CD4-positive, alpha-beta T cell treated with Interleukin-1 beta for 1 hour (primary cell): ENCODE results near the gene MTG2.

ENCODE experiments used
- DNase-seq, 2 donors: peaks; one replicate each; pipeline ENCODE4 v3.0.0-alpha.2; 2020 to 2022

Gene MTG2

DNA sequence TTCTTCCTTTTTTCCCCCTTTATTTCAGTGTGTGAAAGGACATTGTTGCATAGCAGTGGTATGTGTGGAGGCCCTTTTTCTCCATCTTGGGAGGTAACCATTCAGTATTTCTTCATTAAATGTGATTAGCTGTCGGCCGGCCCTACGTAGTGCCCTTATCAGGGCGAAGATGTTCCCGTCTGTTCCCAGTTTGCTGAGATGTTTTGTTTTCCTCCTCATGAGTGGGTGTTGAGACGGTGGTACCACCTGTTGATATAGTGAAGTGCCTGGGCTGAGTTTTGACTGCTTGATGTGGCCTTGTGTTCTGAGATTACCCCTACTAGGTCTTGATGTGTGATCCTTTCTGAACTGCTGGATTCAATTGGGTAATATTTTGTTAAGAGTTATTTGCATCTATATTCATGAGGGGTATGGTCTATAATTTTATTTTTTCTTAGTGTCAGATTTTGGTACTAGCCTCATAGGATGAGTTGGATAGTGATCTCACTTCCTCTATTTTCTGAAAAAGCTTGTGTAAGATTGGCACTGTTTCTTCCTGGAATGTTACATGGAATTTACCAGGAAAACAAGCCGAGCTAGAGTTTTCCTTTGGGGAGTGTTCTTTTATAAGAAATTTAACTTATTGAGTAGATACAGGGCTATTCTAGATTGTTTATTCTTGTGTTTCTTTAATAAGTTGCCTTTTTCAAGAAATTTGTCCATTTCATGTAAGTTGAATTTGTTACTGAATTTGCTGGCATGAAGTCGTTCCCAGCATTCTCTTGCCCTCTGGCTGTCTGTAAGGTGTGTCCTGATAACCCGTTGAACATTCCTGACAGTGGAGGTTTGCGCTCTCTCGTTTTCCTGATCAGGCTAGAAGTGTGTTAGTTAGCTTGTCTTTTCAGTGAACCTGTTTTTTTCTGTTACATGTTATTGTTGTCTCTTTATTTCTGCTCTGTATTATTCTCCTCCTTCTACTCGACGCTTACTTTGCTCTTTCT lies 4.3 kb downstream of the MTG2 start:
- DNase-seq, result no peak

GRCh38 chr20:62190639-62191411 lies 8.0 kb downstream of the MTG2 start:
- DNase-seq, result no peak

DNA sequence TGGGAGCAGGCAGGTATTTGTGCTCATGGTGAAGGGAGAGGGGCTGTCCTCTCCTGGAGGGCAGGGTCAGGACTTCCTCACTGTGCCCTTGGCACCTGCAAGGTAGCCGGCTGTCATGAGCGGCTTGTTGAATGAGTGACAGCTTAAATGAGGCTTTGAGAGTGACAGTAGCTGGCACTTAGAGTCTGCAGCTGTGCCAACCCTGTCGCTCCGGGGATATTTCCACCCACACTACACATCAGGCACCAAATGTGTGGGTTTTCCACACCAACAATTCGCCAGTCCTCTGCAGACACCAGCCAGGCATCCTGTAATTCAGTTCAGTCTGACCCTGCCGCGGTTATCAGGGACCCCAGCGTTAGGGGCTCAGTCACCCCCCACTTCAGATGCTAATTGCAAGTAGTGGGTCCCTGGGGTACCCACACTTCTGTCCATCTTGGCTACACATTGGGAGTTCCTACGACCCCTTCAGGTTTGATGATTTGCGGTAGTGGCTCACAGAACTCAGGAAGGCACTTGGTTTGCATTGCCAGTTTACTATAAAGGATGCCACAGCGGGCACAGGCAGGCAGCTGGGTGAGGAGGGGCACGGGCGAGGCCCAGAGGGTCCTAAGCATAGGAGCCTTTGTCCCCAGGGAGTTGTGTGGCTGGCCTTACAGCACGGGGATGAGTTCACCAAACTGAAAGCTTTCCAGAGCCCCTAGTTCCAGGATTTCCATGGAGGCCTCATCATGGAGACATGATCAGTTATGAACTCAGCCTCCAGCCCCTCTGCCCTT lies 9.1 kb downstream of the MTG2 start:
- no peak for DNase-seq

- DNase-seq, result no peak
These were observed 9.8 kb downstream of the MTG2 start for GRCh38 chr20:62192635-62193034.

DNA sequence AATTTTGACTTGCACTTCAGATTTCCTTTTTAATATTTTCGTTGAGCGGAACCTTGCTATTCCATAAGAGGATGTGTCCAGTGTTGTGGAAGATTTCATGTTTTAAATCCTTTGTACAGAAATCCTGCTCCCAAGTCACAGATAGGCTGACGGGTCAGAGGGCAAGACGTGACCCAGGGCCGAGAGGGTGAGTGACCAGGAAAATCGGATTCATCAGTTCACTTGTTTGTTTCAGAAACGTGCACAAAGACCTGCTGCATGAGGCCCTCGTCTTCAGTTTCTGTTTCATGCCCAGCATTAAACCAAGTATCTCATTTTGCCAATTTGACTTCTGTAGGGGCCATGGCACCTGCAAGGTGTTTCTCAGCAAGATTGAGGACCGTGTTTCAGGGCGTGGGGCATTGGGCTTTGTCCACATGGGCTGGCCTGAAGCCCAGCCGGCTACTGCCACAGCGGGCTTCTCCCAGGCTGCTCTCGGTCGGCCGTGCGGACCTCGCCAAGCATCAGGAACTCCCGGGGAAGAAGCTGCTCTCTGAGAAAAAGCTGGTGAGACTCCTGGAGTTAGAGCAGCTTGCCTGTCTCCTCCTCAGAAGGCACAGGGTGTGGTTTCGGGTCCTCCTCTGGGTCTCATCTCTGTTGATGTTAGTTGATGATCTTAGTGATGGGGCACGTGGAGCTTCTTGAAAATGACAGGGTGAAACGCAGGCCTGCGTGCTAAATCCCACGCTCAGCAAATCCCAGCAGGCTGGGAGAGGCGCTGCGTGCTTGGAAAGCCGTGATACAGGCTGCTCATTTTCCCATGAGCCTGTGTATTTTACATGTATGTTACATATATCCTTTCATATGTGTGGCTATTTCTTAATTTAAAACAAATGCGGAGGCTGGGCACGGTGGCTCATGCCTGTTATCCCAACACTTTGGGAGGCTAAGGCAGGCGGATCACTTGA lies 10.5 kb downstream of the MTG2 start:
- DNase-seq, result no peak

DNA sequence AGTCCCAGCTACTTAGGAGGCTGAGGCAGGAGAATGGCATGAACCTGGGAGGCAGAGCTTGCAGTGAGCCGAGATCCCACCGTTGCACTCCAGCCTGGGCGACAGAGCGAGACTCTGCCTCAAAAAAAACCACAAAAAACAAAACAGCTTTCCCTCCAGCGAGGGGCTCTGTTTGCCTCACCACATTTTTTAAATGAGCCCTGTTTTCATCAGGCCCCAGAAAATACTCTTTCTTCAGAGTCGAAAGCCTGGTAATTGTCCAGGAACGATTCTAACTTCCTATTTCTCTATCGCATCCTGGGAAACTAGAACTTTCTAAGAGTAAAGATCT lies 12.2 kb downstream of the MTG2 start:
- no peak for DNase-seq

DNA sequence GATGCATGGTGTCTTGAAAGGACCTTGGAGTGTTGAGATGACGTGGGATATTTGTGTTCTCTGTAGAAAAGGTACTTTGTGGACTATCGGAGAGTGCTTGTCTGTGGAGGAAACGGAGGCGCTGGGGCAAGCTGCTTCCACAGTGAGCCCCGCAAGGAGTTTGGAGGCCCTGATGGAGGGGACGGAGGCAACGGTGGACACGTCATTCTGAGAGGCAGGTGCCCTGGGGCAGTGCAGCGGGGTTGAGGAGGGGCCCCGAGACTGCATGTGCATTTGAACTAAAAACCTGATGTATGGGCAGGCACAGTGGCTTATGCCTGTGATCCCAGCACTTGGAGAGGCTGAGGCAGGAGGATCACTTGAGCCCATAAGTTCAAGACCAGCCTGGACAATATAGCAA lies 12.9 kb downstream of the MTG2 start:
- DNase-seq, result no peak

GRCh38 chr20:62196286-62196685 lies 13.5 kb downstream of the MTG2 start:
- no peak for DNase-seq

DNA sequence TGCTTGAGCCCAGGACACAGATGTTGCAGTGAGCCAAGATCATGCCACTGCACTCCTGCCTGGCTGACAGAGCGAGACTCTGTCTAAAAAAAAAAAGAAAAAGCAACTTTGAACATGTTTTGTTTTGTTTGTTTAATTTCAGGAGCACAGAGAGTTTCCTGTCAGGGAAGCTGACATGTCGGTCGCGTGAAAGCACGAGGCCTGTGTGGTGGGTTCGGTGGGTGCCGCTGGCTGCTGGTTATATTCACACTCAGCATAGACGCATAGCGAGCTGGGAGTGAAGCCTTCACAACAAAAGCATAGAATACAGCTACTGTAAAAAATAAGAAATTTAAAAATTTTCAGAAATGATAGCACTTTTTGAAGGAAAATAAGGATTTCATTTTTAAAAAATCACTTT lies 14.5 kb downstream of the MTG2 start:
- no peak for DNase-seq

DNA sequence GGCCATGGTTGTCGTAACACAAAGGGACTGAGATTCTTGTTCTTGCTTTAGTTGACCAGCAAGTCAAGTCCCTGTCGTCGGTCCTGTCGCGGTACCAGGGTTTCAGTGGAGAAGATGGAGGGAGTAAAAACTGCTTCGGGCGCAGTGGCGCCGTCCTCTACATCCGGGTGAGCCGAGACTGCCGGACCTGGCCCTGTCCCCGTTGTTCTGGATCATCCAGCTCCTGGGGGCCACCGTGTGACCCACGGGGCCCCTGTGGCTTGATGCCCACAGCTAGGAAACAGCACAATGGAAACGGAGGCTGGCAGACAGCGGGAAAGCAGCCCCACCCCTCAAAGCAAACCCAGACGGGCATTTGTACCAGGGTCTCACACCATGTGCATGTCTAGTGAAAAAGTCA lies 15.0 kb downstream of the MTG2 start:
- DNase-seq, result no peak

DNA sequence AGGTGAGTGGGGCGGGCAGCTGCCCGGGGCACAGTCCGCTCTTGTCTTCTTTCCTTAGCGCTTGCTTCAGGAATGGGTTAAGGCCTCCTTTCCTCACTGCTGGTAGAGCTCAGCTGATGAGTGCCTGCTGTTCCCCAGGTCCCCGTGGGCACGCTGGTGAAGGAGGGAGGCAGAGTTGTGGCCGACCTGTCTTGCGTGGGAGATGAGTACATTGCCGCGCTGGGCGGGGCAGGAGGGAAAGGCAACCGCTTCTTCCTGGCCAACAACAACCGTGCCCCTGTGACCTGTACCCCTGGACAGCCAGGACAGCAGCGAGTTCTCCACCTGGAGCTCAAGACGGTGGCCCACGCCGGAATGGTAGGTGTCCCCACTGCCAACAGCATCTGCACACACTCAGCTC lies 15.7 kb downstream of the MTG2 start:
- DNase-seq, result no peak

DNA sequence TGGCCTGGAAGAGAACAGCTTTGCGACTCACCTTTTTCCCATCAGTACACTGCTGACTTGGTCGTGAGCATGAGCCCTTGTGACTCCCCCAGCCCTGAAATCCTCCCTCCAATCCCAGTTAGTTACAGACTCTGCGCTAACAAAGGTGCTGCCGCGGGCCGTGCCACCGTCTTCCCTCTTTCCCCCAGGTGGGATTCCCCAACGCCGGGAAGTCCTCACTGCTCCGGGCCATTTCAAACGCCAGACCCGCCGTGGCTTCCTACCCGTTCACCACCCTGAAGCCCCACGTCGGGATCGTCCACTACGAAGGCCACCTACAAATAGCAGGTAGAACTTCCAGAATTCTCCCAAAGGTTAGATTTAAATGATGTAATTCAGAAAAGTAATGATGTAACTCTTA lies 16.1 kb downstream of the MTG2 start:
- no peak for DNase-seq

GRCh38 chr20:62200491-62201172 lies 17.8 kb downstream of the MTG2 start:
- DNase-seq, result no peak

GRCh38 chr20:62201173-62202082 lies 18.6 kb downstream of the MTG2 start:
- peak in 1 of 2 donors; percentile 5 for DNase-seq

DNA sequence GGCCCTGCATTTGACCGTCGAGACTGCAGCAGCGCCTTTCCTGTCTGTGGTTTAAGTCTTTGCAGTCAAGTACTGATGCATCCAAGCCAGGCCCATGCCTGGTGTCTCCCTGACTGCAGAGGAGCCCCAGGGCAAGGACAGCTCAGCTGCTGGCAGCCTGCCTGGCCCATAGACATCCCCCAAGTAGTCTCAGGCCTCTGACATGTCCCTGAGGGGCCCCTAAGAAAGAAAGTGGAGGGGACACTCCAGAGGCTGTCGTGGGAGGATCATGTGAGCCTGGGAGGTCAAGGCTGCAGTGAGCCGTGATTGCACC lies 19.2 kb downstream of the MTG2 start:
- no peak for DNase-seq

DNA sequence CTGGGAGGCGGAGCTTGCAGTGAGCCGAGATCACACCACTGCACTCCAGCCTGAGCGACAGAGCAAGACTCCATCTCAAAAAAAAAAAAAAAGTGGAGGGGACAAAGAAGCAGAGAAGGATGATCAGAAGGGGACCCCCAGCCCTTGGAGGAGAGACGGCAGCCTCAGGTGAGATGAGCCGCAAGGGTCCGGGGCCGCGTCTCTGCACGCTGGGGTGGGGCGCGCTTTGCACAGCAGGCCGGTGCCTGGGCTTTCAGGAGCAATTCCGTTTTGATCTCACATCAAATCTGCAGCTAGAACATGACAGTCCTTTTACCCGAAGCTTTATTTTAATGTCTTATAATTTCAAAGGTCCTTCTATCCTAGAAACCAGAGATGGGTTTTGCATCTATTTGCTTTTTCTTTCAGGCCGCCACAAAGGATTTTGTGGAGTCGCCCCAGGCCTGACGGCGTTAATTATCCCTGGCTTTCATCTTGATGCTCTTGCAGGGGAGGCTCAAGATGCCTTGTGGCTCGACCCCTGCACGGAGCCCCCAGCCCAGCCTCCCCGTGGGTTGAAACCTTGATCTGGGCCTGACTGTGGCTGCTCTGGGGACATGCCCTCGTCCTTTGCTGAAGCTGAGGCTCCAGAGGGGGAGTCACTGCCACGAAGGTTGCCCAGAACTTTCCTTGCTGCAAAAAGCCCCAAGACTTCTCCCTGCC lies 20.0 kb downstream of the MTG2 start:
- no peak for DNase-seq

- DNase-seq, result no peak
These were observed 20.7 kb downstream of the MTG2 start for GRCh38 chr20:62203378-62204030.

- DNase-seq, result no peak
These were observed 23.0 kb downstream of the MTG2 start for GRCh38 chr20:62205618-62206387.

DNA sequence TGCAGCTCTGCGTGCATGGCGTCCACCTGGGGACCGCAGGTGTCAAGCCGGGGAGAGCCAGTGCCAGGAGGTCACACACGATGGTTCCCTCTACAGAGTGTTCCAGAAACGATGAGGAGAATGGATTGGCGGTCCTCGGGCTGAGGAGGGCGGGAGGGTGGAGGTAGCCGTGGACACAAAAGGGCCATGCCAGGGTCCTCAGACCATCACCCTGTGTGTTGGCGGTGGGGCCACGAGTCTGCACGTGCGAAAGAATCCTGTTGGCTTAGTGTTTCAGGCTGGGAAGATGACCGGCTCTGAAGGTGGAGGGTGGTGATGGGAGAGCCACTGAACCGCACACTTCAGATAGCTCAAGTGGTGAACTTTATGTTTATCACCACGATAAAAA lies 23.6 kb downstream of the MTG2 start:
- DNase-seq, result no peak
